GOT3 (cell line): ENCODE measurements around the gene SEC61A1.

ENCODE experiments used
- DNase-seq: peaks from one replicate; lab custom pipeline; 2025; ENCODE audit warnings: mixed read lengths; lab: John Stamatoyannopoulos, UW

SEC61A1 gene

DNA sequence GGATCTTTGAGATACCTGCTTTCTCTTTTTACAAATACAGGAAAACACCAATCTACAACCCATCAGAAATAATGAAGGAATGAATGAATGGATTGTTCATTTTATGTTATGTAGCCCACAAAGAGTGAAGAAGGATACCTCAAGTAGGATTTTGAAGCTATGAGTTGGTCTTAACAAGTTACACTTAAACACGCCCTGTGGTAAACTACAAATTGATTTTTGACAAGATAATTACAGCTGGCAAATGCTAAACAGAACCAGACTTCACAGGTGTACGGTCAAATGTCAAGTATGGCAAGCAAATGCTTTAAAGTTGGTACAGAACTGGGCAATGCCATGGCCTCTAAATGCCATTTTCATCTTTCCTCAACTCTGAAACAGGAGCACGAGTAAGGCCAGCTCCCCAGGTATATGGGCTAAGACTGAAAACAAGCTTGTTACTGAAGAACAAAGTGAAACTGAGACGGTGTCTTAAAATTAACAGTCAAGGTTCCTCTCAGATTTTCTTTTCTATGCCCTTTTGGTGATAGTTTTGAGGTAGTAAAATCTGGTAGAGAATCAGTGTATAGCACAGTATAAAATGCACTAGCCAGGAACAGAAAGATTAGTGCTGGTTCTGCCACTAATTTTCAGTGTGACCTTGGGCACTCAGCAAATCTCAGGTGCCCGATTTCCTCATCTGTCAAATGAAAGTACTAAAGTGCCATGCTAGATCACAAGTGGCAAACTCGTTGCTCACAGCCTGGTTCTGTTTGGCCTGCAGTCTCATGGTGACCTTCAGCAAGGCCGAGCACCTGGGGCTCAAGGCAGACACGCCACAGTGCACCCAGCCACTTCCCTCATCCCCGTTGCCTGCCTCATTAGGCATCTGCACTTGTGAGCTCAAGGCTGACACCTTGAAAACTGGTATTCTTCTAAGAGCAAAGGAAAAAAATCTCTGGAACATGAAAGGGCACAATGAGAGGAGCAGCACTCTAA, 61.9 kb downstream of the SEC61A1 start:
- DNase-seq = no peak
